Breast epithelium (tissue), 4 donors: ENCODE results near the gene PPT2. TPM values are rescaled to one million over a fixed set of nuclear protein-coding genes. Genes with fewer than 3 reads are reported as not detected.

Experiments used
- DNase-seq, 2 donors: peaks; one replicate each; pipeline ENCODE4 v3.0.0-alpha.2; 2019; ENCODE audit warnings: low spot score in 2 of 2
- H3K27ac ChIP-seq, 2 donors: fragments of 200-600 bp; sonication (generic) in 1 of 2; one replicate each; pipeline ENCODE4 v1.5.1; 2016 to 2019; ENCODE audit warnings: mild to moderate bottlenecking in 1 of 2
- H3K27me3 ChIP-seq, 2 donors: fragments of 200-600 bp; sonication (generic) in 1 of 2; one replicate each; pipeline versions ENCODE4 v1.5.1 to v1.6.0; 2017 to 2019; ENCODE audit warnings: control low read depth in 1 of 2, mild to moderate bottlenecking in 1 of 2
- H3K36me3 ChIP-seq: fragments of 200-600 bp; one replicate; pipeline ENCODE4 v1.5.1; 2019
- H3K4me1 ChIP-seq, 2 donors: fragments of 200-600 bp; sonication (generic); one replicate each; pipeline ENCODE4 v1.5.1; 2016 to 2019; ENCODE audit warnings: control low read depth in 1 of 2
- H3K4me3 ChIP-seq, 3 donors: fragments of 200-600 bp; sonication (generic); 1 replicate in 2 of 3; 2 replicates in 1 of 3; pipeline ENCODE4 v1.5.1; 2016 to 2019; ENCODE audit warnings: mild to moderate bottlenecking in 3 of 3, moderate library complexity in 2 of 3
- H3K9me3 ChIP-seq, 2 donors: fragments of 200-600 bp; sonication (generic) in 1 of 2; one replicate each; pipeline ENCODE4 v1.5.1; 2016 to 2019; ENCODE audit warnings: control low read depth in 1 of 2
- CTCF ChIP-seq, 3 donors: fragments of 450-650 bp; IDR thresholded peaks; one replicate each; pipeline ENCODE4 v1.5.1; 2016 to 2017; ENCODE audit warnings: antibody characterized with exemption in 3 of 3, mild to moderate bottlenecking in 3 of 3, moderate library complexity in 3 of 3
- POLR2A ChIP-seq: fragments of 450-650 bp; IDR thresholded peaks from one replicate; pipeline ENCODE4 v1.6.1; 2016; ENCODE audit warnings: antibody characterized with exemption, mild to moderate bottlenecking, moderate library complexity
- POLR2AphosphoS5 ChIP-seq, 3 donors: sonication (generic); formaldehyde crosslinking; IDR thresholded peaks; one replicate each; pipeline ENCODE4 v1.6.1; 2017; ENCODE audit warnings: antibody characterized with exemption in 3 of 3
- intact Hi-C: fragments of 100-400 bp; cut with DNase I; formaldehyde crosslinking; loops from one replicate; pipeline ENCODE4 v1.15.1; 2023; ENCODE audit warnings: low total_unique reads
- total RNA-seq, 3 donors: library from RNA; depleted of rRNA; stranded (reverse); fragments of >200 nt; gene quantifications; one replicate each; pipeline ENCODE4 v1.1.0, GENCODE V29; 2016

Gene PPT2
- total RNA-seq, 3 donors from 2014 or later: 18.4 to 59.6 (median 28.5) TPM

- DNase-seq: no peak
- Histone ChIP-seq H3K9me3 (no peaks in the 10 kb centered on the region), H3K27me3 (no peaks in the 10 kb centered on the region), H3K4me1 (peaks cover 0 to 34% of the 10 kb centered on the region in 2 donors), H3K27ac (peak overlapping the region; percentile 93 to 98), H3K4me3 (peak overlapping the region; percentile 72 to 91 (median 91)), H3K36me3 (no peaks in the 10 kb centered on the region)
- intact Hi-C loops: no loop called here
- TF ChIP-seq CTCF (IDR thresholded peaks at IDR 0.05) (no peak), POLR2AphosphoS5 (IDR thresholded peaks at IDR 0.05) (no peak), POLR2A (no peak)
Measured at GRCh38 chr6:32175322-32175710, 21.4 kb downstream of the PPT2 start.

- Histone ChIP-seq H3K9me3 (no peaks in the 10 kb centered on the region), H3K36me3 (no peaks in the 10 kb centered on the region), H3K27ac (peak within 1 kb of the TSS; percentile 95 to 98), H3K4me1 (peaks cover 0 to 34% of the 10 kb centered on the region in 2 donors), H3K27me3 (no peaks in the 10 kb centered on the region), H3K4me3 (peak within 1 kb of the TSS; percentile 72 to 91 (median 91))
- intact Hi-C loops: no loop called here
- TF ChIP-seq POLR2AphosphoS5 (IDR thresholded peaks at IDR 0.05) (peak; percentile 73 to 89 (median 81)), CTCF (IDR thresholded peaks at IDR 0.05) (no peak), POLR2A (peak; percentile 51)
- DNase-seq: peak; percentile 94
Measured at GRCh38 chr6:32175711-32176475, 22.0 kb downstream of the PPT2 start, which contains the start of gene AGPAT1. Gene AGPAT1 (minus strand): TSS chr6:32176084. CDS start chr6:32171496, 4,588 bp downstream.

GRCh38 chr6:32176476-32177182 is 22.7 kb downstream of the PPT2 start:
- no peaks in the 10 kb centered on the region for H3K36me3 ChIP-seq
- peaks cover 0 to 34% of the 10 kb centered on the region in 2 donors for H3K4me1 ChIP-seq
- H3K9me3 ChIP-seq: no peaks in the 10 kb centered on the region
- DNase-seq: no peak
- H3K27me3 ChIP-seq: no peaks in the 10 kb centered on the region
- no peak for TF ChIP-seq CTCF (IDR thresholded peaks at IDR 0.05)
- no peak for TF ChIP-seq POLR2A
- TF ChIP-seq POLR2AphosphoS5 (IDR thresholded peaks at IDR 0.05): no peak
- H3K4me3 ChIP-seq: peak overlapping the region; percentile 72 to 91 (median 91)
- intact Hi-C loops: no loop called here
- H3K27ac ChIP-seq: peak overlapping the region; percentile 95 to 98

- Histone ChIP-seq H3K27ac (peak overlapping the region; percentile 95 to 98), H3K4me3 (peak overlapping the region; percentile 72 to 91 (median 91)), H3K9me3 (no peaks in the 10 kb centered on the region), H3K4me1 (peaks cover 0 to 34% of the 10 kb centered on the region in 2 donors), H3K27me3 (no peaks in the 10 kb centered on the region), H3K36me3 (no peaks in the 10 kb centered on the region)
- intact Hi-C loops: no loop called here
- TF ChIP-seq POLR2AphosphoS5 (IDR thresholded peaks at IDR 0.05) (peak in 2 of 3 donors; percentile 10 to 45), CTCF (IDR thresholded peaks at IDR 0.05) (no peak), POLR2A (peak; percentile 49)
- DNase-seq: peak in 1 of 2 donors; percentile 52
Measured at GRCh38 chr6:32177183-32177787, 23.3 kb downstream of the PPT2 start.
